Measurements from ENCODE around the gene CNTNAP2.

DNA sequence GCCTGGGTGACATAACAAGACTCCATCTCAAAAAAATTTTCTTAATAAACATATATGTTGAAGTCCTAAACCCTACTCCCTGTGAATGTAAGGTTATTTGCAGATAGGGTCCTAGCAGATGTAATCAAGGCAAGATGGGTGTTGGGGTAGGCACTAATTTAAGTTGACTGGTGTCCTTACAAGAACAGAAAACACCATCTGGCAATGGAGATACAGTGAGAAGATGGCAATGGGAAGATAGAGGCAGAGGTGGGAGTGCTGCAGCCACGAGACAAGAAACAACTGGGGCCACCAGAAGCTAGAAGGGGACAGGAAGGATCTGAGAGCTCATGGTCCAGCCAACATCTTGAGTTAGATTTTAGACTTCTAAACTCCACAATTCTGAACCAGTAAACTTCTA, 606.4 kb downstream of the CNTNAP2 start:
- no peak for TF ChIP-seq EZH2phosphoT487 (IDR thresholded peaks at IDR 0.05; ENCODE audit: insufficient read depth, low read depth)
- TF ChIP-seq EZH2 (IDR thresholded peaks at IDR 0.05; ENCODE audit: insufficient read depth, poor library complexity, severe bottlenecking), result no peak

All from GM23248 (cell line).